NCI-H1417 treated with DMSO at 0.1 percent for 48 hours (cell line): ENCODE results near the gene CCDC183.
"Not testable (repeated sequence)": the region's sequence is repeated elsewhere in the genome, so short reads cannot be mapped to it uniquely, and the experiment has no call there.

Source experiments
- DNase-seq: peaks from one replicate; lab custom pipeline; 2025; lab: John Stamatoyannopoulos, UW

CCDC183 gene

GRCh38 chr9:136799854-136800657 lies 3.9 kb downstream of the CCDC183 start:
- DNase-seq, result peak; percentile 66

GRCh38 chr9:136802321-136802720 lies 6.2 kb downstream of the CCDC183 start:
- DNase-seq, result no peak

GRCh38 chr9:136803009-136803550 lies 6.9 kb downstream of the CCDC183 start:
- not testable (repeated sequence) for DNase-seq

- no peak for DNase-seq
These were observed 7.7 kb downstream of the CCDC183 start for GRCh38 chr9:136803551-136804508.

- DNase-seq, result no peak
These were observed 8.5 kb downstream of the CCDC183 start for GRCh38 chr9:136804509-136805206.

GRCh38 chr9:136805207-136805740 lies 9.1 kb downstream of the CCDC183 start:
- no peak for DNase-seq

GRCh38 chr9:136806067-136806466 lies 9.9 kb downstream of the CCDC183 start:
- DNase-seq, result no peak

- no peak for DNase-seq
These were observed 10.6 kb downstream of the CCDC183 start for GRCh38 chr9:136806631-136807201.

GRCh38 chr9:136807281-136808074 lies 11.3 kb downstream of the CCDC183 start, which contains the start of gene RABL6:
Gene RABL6, plus strand, starts transcription at chr9:136807948. Its CDS starts 249 bp downstream, at chr9:136808197.
- no peak for DNase-seq

GRCh38 chr9:136808075-136808805 lies 12.1 kb downstream of the CCDC183 start:
- no peak for DNase-seq

- no peak for DNase-seq
These were observed 12.6 kb downstream of the CCDC183 start for GRCh38 chr9:136808806-136809158.

- no peak for DNase-seq
These were observed 18.7 kb downstream of the CCDC183 start for GRCh38 chr9:136814725-136815421.

GRCh38 chr9:136815422-136815782 lies 19.3 kb downstream of the CCDC183 start:
- no peak for DNase-seq

GRCh38 chr9:136820971-136821825 lies 25.1 kb downstream of the CCDC183 start:
- no peak for DNase-seq

GRCh38 chr9:136821826-136822544 lies 25.8 kb downstream of the CCDC183 start:
- DNase-seq, result no peak

GRCh38 chr9:136823136-136824046 lies 27.3 kb downstream of the CCDC183 start:
- peak; percentile 73 for DNase-seq
